GM12873 (cell line): ENCODE results near the gene CFAP100.

Source experiments
- TF ChIP-seq, protein P1 (sequence below): IDR thresholded peaks from 2 replicates; pipeline ENCODE4 v1.5.1; 2012; ENCODE audit warnings: low read depth, mild to moderate bottlenecking, moderate library complexity, low read length, control low read depth; ENCODE audit not compliant: insufficient read depth; ENCODE audit errors: missing control alignments

Gene CFAP100

DNA sequence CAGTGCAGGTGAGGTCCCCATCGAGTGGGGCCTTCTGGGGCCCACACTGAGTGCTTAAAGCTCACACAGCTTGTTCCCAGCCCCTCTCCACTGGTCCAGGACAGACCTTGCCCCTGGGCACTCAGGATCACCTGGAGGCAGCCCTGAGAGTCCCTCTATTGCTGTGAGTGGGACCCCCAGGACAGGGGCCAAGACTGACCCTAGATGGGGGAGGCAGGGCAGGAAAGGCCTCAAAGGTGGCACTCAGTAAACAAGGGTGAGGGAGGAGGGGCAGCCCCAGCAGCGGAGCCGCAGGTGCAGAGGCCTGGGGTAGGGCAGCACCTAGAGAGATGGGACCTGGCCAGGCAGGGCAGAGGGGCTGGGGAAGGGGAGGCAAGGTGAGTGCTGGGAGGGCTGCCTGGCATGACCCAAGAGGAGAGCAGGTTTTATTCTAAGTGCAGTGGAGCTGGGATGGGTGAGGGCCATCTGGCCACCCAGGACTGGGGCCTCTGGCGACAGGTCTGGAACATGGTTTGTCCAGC lies 27.9 kb downstream of the CFAP100 start:
- TF ChIP-seq, protein P1, sequence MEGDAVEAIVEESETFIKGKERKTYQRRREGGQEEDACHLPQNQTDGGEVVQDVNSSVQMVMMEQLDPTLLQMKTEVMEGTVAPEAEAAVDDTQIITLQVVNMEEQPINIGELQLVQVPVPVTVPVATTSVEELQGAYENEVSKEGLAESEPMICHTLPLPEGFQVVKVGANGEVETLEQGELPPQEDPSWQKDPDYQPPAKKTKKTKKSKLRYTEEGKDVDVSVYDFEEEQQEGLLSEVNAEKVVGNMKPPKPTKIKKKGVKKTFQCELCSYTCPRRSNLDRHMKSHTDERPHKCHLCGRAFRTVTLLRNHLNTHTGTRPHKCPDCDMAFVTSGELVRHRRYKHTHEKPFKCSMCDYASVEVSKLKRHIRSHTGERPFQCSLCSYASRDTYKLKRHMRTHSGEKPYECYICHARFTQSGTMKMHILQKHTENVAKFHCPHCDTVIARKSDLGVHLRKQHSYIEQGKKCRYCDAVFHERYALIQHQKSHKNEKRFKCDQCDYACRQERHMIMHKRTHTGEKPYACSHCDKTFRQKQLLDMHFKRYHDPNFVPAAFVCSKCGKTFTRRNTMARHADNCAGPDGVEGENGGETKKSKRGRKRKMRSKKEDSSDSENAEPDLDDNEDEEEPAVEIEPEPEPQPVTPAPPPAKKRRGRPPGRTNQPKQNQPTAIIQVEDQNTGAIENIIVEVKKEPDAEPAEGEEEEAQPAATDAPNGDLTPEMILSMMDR, result no peak

DNA sequence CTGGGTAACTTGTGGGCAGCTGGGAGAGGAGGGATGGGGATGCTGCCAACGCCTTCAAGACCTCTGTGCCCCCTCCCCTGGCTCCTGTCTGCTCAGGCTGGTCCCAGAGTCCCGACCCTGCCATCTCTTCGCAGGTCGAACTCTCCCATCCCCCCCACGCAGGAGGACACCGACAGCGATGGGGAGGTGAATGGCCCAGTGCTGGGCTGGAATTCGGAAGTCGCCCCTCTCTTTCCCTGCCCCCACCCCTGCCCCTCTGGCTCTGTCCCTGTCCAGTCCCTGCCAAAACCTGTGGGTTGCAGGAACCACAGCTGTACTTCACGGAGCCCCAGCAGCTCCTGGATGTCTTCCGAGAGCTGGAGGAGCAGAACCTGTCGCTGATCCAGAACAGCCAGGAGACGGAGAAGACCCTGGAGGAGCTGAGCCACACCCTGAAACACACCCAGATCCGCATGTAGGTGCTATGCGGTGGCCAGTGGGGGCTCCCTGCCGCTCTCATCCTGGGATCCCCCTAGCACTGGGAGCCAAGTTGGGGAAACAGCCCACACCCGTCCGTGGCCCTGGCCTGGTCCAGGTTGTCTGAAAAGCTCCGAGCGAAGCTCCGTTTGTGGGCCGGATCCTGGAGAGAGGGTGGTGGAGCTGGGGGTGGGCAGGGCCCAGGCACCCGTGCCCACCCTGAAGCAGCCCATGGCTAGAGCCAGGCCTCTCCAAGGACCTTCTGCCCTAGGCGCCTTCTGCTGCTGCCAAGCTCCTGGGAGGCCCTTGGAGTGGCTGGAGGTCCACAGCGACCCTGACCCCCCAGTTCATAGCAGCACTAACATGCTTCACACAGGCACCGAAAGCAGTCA lies 28.7 kb downstream of the CFAP100 start:
- TF ChIP-seq, protein P1, result no peak

- TF ChIP-seq, protein P1, result no peak
Observed at GRCh38 chr3:126424039-126424717, 29.5 kb downstream of the CFAP100 start.

DNA sequence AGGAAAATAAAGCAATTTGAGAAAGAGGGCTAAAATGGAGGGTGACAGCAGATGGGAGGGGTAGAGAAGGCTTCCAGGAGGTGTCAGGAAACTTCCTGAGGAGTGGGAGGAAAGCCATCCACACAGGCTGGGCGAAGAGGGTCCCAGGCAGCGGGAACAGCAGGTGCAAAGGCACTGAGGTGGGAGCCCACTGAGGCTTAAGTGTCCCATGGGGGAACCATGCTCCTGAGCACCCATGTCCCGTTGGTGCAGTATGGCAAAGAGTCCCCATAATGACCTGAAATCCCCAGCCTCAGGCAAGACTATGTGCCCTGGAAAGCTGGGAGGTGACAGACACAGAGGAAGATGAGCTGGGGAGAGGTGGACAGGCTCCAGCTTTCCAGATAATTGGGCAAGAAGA lies 30.0 kb downstream of the CFAP100 start:
- TF ChIP-seq, protein P1, result no peak

GRCh38 chr3:126431103-126431534 lies 36.4 kb downstream of the CFAP100 start:
- TF ChIP-seq, protein P1, result no peak

- TF ChIP-seq, protein P1, result no peak
Observed at GRCh38 chr3:126432361-126433104, 37.8 kb downstream of the CFAP100 start.

DNA sequence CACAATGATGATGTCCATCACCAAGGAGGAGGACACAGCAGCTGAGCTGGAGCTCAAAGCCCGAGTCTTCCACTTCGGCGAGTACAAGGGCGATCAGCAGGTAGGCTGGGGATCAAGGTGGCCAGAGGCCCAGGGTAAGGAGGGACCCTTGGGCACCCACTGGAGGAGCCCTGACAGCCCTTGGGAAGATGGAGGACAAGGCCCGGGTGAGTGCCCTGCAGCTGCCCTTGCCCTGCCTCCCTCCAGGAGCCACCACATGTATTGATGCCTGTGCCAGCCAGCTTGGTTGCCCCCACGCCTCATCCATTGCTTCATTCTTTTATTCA lies 38.4 kb downstream of the CFAP100 start:
- TF ChIP-seq, protein P1, result no peak
